GM23338 (cell line): ENCODE measurements around the gene ZIC5. TPM values are rescaled to one million over a fixed set of nuclear protein-coding genes. Genes with fewer than 3 reads are reported as not detected.

Experiments
- ATAC-seq: fragments of 200-7000 bp; cut with Tn5 transposase; 3 replicates; pipeline ENCODE4 v1.9.1; 2020
- DNase-seq: peaks from one replicate; pipeline ENCODE4 v3.0.0-alpha.2; 2015; ENCODE audit warnings: low spot score
- H2AFZ ChIP-seq: fragments of 200-600 bp; sonication (generic); 2 replicates; pipeline ENCODE4 v1.8.0; 2016; ENCODE audit warnings: antibody characterized with exemption, mild to moderate bottlenecking, moderate library complexity
- H3F3A ChIP-seq: fragments of 200-600 bp; sonication (generic); replicated peaks from 2 replicates; pipeline ENCODE4 v1.8.0; 2017; ENCODE audit warnings: antibody characterized with exemption, mixed run types, low read depth
- H3K27ac ChIP-seq: fragments of 200-600 bp; sonication (generic); 2 replicates; pipeline ENCODE4 v1.6.1; 2016; ENCODE audit warnings: low read depth
- H3K27me3 ChIP-seq: fragments of 200-600 bp; sonication (generic); 2 replicates; pipeline ENCODE4 v1.8.0; 2016; ENCODE audit warnings: mild to moderate bottlenecking, mixed run types, moderate library complexity; ENCODE audit not compliant: insufficient read depth
- H3K36me3 ChIP-seq: fragments of 200-600 bp; sonication (generic); 2 replicates; pipeline ENCODE4 v1.8.0; 2016; ENCODE audit warnings: mild to moderate bottlenecking; ENCODE audit not compliant: insufficient read depth
- H3K4me1 ChIP-seq: fragments of 200-600 bp; sonication (generic); 2 replicates; pipeline ENCODE4 v1.8.0; 2016; ENCODE audit warnings: mild to moderate bottlenecking, moderate library complexity; ENCODE audit not compliant: insufficient read depth
- H3K4me2 ChIP-seq: fragments of 200-600 bp; sonication (generic); 2 replicates; pipeline ENCODE4 v1.7.1; 2017; ENCODE audit warnings: mixed run types
- H3K4me3 ChIP-seq: fragments of 200-600 bp; sonication (generic); 2 replicates; pipeline ENCODE4 v1.6.1; 2016; ENCODE audit warnings: mixed run types
- H3K79me2 ChIP-seq: fragments of 200-600 bp; sonication (generic); replicated peaks from 2 replicates; pipeline ENCODE4 v1.8.0; 2017; ENCODE audit warnings: mild to moderate bottlenecking; ENCODE audit not compliant: insufficient read depth
- H3K9me2 ChIP-seq: fragments of 200-600 bp; sonication (generic); 2 replicates; pipeline ENCODE4 v1.8.0; 2017; ENCODE audit not compliant: insufficient read depth
- H4K20me1 ChIP-seq: fragments of 200-600 bp; sonication (generic); replicated peaks from 2 replicates; pipeline ENCODE4 v1.8.0; 2017; ENCODE audit warnings: mild to moderate bottlenecking; ENCODE audit not compliant: insufficient read depth
- H3K27ac Mint-ChIP-seq: 2 replicates; pipeline ENCODE4 v1.8.0; 2020; ENCODE audit warnings: inconsistent platforms, mild to moderate bottlenecking, moderate library complexity, mixed read lengths
- H3K27me3 Mint-ChIP-seq: 3 replicates; pipeline ENCODE4 v1.8.0; 2022; ENCODE audit warnings: low read depth, mild to moderate bottlenecking, moderate library complexity, mixed read lengths, inconsistent platforms; ENCODE audit not compliant: insufficient read depth, poor library complexity
- H3K36me3 Mint-ChIP-seq: 3 replicates; pipeline ENCODE4 v1.8.0; 2021; ENCODE audit warnings: low read depth, mild to moderate bottlenecking, inconsistent platforms, moderate library complexity, mixed read lengths
- H3K4me1 Mint-ChIP-seq: 3 replicates; pipeline ENCODE4 v1.8.0; 2020; ENCODE audit warnings: mild to moderate bottlenecking, inconsistent platforms, mixed read lengths
- H3K4me3 Mint-ChIP-seq: 3 replicates; pipeline ENCODE4 v1.8.0; 2021; ENCODE audit warnings: moderate library complexity, mild to moderate bottlenecking, inconsistent platforms, mixed read lengths
- H3K9me3 Mint-ChIP-seq: 3 replicates; pipeline ENCODE4 v1.8.0; 2020; ENCODE audit warnings: moderate library complexity, mild to moderate bottlenecking, inconsistent platforms, mixed read lengths
- CREB1 ChIP-seq: fragments of 250-450 bp; sonication (Bioruptor Pico); IDR thresholded peaks from 2 replicates; pipeline ENCODE4 v1.5.0; 2020; ENCODE audit warnings: low read depth, mild to moderate bottlenecking, moderate library complexity
- EZH2 ChIP-seq: fragments of 200-600 bp; sonication (generic); IDR thresholded peaks from one replicate; pipeline ENCODE4 v1.8.0; 2017; ENCODE audit warnings: antibody characterized with exemption, mild to moderate bottlenecking, low read depth; ENCODE audit not compliant: unreplicated experiment
- EZH2phosphoT487 ChIP-seq: fragments of 200-600 bp; sonication (generic); IDR thresholded peaks from one replicate; pipeline ENCODE4 v1.8.1; 2018; ENCODE audit warnings: antibody characterized with exemption; ENCODE audit not compliant: unreplicated experiment
- JUNB ChIP-seq: IDR thresholded peaks from one replicate; pipeline ENCODE4 v1.6.1; 2016; ENCODE audit warnings: antibody characterized with exemption; ENCODE audit not compliant: unreplicated experiment
- NANOG ChIP-seq: IDR thresholded peaks from 2 replicates; pipeline ENCODE4 v1.6.1; 2016; ENCODE audit warnings: antibody characterized with exemption, borderline replicate concordance
- POLR2AphosphoS5 ChIP-seq: IDR thresholded peaks from 2 replicates; pipeline ENCODE4 v1.6.1; 2016; ENCODE audit warnings: antibody characterized with exemption, low read depth
- STAT1 ChIP-seq: IDR thresholded peaks from one replicate; pipeline ENCODE4 v1.6.1; 2016; ENCODE audit warnings: antibody characterized with exemption; ENCODE audit not compliant: unreplicated experiment
- ZNF114 ChIP-seq: fragments of 250-450 bp; sonication (Bioruptor Pico); IDR thresholded peaks from 2 replicates; pipeline ENCODE4 v1.5.0; 2020; ENCODE audit warnings: mild to moderate bottlenecking, moderate library complexity
- ZNF331 ChIP-seq: fragments of 250-450 bp; sonication (Bioruptor Pico); IDR thresholded peaks from 2 replicates; pipeline ENCODE4 v1.5.0; 2020; ENCODE audit warnings: low read depth, mild to moderate bottlenecking, moderate library complexity
- polyA plus RNA-seq: library from polyadenylated mRNA; unstranded; fragments of >200 nt; fragmentation: Nextera tagmentation; extraction: Ambion mirVana; gene quantifications from 2 replicates; pipeline ENCODE4 v1.2.1, GENCODE V29; 2016
- total RNA-seq: library from RNA; depleted of rRNA; stranded (reverse); fragments of >200 nt; shearing (Covaris generic); gene quantifications from 2 replicates; pipeline ENCODE4 v1.2.3, GENCODE V29; 2014
- TF ChIP-seq, protein P1 (sequence below), 2 experiments: fragments of 200-600 bp in 1 of 2; sonication (generic) in 1 of 2; conservative IDR thresholded peaks; 2 replicates each; pipeline versions ENCODE4 v1.5.1 to v1.6.1; 2016 to 2017; ENCODE audit warnings: antibody characterized with exemption in 2 of 2, low read depth in 2 of 2, mild to moderate bottlenecking in 2 of 2, moderate library complexity in 1 of 2
- TF ChIP-seq, protein P2 (sequence below): fragments of 250-450 bp; sonication (Bioruptor Pico); IDR thresholded peaks from 2 replicates; pipeline ENCODE4 v1.5.0; 2020; ENCODE audit warnings: mild to moderate bottlenecking, moderate library complexity
- TF ChIP-seq, protein P3 (sequence below): IDR thresholded peaks from one replicate; pipeline ENCODE4 v1.6.1; 2018; ENCODE audit warnings: antibody characterized with exemption; ENCODE audit not compliant: unreplicated experiment
- TF ChIP-seq, protein P4 (sequence below): IDR thresholded peaks from 2 replicates; pipeline ENCODE4 v1.6.1; 2016; ENCODE audit warnings: antibody characterized with exemption

ZIC5 gene
- total and polyA plus RNA-seq, 2 experiments from 2014 or later, result 14.1 to 28.0 TPM

DNA sequence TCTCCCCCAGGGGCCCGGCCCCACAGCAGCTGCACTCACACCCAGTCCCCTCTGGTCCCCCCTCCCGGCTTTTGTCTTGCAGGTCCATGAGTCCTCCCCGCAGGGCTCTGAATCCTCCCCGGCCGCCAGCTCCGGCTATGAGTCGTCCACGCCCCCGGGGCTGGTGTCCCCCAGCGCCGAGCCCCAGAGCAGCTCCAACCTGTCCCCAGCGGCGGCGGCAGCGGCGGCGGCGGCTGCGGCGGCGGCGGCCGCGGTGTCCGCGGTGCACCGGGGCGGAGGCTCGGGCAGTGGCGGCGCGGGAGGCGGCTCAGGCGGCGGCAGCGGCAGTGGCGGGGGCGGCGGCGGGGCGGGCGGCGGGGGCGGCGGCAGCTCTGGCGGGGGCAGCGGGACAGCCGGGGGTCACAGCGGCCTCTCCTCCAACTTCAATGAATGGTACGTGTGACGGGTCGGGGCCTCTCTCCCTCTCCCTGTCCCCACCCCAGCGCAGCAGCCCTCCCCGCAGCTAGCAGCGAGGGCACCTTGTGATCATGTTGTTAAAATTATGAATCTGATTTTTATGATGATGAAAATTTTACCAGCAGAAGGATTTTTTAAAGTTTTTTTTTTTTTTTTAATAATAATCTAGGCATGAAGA is 13.8 kb upstream of the ZIC5 start:
- Histone ChIP-seq H3K4me2 (peak overlapping the region; percentile 87), H3F3A (peaks cover 37% of the 10 kb centered on the region), H2AFZ (no peak overlapping the region), H3K79me2 (peaks cover 46% of the 10 kb centered on the region), H4K20me1 (peaks cover 17% of the 10 kb centered on the region), H3K4me1 (peaks cover 31% of the 10 kb centered on the region), H3K4me3 (peak overlapping the region; percentile 89), H3K27ac (no peak overlapping the region), H3K9me2 (no peaks in the 10 kb centered on the region), H3K36me3 (peaks cover 6% of the 10 kb centered on the region; the same call in 1 of the 2 replicates), H3K27me3 (peaks cover 75% of the 10 kb centered on the region)
- DNase-seq (peak; percentile 81), ATAC-seq (0 out of 3 replicates have a peak, but pooled peaks have one; percentile 0)
- TF ChIP-seq JUNB, result no peak
- TF ChIP-seq, protein P1, sequence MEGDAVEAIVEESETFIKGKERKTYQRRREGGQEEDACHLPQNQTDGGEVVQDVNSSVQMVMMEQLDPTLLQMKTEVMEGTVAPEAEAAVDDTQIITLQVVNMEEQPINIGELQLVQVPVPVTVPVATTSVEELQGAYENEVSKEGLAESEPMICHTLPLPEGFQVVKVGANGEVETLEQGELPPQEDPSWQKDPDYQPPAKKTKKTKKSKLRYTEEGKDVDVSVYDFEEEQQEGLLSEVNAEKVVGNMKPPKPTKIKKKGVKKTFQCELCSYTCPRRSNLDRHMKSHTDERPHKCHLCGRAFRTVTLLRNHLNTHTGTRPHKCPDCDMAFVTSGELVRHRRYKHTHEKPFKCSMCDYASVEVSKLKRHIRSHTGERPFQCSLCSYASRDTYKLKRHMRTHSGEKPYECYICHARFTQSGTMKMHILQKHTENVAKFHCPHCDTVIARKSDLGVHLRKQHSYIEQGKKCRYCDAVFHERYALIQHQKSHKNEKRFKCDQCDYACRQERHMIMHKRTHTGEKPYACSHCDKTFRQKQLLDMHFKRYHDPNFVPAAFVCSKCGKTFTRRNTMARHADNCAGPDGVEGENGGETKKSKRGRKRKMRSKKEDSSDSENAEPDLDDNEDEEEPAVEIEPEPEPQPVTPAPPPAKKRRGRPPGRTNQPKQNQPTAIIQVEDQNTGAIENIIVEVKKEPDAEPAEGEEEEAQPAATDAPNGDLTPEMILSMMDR (conservative IDR thresholded peaks at IDR 0.05; ENCODE audit: low read depth in 2 of 2), result no peak
- TF ChIP-seq ZNF114, result no peak
- TF ChIP-seq ZNF331 (CRISPR knock-in tag), result no peak
- TF ChIP-seq, protein P2, sequence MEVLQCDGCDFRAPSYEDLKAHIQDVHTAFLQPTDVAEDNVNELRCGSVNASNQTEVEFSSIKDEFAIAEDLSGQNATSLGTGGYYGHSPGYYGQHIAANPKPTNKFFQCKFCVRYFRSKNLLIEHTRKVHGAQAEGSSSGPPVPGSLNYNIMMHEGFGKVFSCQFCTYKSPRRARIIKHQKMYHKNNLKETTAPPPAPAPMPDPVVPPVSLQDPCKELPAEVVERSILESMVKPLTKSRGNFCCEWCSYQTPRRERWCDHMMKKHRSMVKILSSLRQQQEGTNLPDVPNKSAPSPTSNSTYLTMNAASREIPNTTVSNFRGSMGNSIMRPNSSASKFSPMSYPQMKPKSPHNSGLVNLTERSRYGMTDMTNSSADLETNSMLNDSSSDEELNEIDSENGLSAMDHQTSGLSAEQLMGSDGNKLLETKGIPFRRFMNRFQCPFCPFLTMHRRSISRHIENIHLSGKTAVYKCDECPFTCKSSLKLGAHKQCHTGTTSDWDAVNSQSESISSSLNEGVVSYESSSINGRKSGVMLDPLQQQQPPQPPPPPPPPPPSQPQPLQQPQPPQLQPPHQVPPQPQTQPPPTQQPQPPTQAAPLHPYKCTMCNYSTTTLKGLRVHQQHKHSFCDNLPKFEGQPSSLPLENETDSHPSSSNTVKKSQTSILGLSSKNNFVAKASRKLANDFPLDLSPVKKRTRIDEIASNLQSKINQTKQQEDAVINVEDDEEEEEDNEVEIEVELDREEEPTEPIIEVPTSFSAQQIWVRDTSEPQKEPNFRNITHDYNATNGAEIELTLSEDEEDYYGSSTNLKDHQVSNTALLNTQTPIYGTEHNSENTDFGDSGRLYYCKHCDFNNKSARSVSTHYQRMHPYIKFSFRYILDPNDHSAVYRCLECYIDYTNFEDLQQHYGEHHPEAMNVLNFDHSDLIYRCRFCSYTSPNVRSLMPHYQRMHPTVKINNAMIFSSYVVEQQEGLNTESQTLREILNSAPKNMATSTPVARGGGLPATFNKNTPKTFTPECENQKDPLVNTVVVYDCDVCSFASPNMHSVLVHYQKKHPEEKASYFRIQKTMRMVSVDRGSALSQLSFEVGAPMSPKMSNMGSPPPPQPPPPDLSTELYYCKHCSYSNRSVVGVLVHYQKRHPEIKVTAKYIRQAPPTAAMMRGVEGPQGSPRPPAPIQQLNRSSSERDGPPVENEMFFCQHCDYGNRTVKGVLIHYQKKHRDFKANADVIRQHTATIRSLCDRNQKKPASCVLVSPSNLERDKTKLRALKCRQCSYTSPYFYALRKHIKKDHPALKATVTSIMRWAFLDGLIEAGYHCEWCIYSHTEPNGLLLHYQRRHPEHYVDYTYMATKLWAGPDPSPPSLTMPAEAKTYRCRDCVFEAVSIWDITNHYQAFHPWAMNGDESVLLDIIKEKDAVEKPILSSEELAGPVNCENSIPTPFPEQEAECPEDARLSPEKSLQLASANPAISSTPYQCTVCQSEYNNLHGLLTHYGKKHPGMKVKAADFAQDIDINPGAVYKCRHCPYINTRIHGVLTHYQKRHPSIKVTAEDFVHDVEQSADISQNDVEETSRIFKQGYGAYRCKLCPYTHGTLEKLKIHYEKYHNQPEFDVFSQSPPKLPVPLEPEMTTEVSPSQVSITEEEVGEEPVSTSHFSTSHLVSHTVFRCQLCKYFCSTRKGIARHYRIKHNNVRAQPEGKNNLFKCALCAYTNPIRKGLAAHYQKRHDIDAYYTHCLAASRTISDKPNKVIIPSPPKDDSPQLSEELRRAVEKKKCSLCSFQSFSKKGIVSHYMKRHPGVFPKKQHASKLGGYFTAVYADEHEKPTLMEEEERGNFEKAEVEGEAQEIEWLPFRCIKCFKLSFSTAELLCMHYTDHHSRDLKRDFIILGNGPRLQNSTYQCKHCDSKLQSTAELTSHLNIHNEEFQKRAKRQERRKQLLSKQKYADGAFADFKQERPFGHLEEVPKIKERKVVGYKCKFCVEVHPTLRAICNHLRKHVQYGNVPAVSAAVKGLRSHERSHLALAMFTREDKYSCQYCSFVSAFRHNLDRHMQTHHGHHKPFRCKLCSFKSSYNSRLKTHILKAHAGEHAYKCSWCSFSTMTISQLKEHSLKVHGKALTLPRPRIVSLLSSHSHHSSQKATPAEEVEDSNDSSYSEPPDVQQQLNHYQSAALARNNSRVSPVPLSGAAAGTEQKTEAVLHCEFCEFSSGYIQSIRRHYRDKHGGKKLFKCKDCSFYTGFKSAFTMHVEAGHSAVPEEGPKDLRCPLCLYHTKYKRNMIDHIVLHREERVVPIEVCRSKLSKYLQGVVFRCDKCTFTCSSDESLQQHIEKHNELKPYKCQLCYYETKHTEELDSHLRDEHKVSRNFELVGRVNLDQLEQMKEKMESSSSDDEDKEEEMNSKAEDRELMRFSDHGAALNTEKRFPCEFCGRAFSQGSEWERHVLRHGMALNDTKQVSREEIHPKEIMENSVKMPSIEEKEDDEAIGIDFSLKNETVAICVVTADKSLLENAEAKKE (CRISPR knock-in tag), result no peak
- TF ChIP-seq, protein P3, sequence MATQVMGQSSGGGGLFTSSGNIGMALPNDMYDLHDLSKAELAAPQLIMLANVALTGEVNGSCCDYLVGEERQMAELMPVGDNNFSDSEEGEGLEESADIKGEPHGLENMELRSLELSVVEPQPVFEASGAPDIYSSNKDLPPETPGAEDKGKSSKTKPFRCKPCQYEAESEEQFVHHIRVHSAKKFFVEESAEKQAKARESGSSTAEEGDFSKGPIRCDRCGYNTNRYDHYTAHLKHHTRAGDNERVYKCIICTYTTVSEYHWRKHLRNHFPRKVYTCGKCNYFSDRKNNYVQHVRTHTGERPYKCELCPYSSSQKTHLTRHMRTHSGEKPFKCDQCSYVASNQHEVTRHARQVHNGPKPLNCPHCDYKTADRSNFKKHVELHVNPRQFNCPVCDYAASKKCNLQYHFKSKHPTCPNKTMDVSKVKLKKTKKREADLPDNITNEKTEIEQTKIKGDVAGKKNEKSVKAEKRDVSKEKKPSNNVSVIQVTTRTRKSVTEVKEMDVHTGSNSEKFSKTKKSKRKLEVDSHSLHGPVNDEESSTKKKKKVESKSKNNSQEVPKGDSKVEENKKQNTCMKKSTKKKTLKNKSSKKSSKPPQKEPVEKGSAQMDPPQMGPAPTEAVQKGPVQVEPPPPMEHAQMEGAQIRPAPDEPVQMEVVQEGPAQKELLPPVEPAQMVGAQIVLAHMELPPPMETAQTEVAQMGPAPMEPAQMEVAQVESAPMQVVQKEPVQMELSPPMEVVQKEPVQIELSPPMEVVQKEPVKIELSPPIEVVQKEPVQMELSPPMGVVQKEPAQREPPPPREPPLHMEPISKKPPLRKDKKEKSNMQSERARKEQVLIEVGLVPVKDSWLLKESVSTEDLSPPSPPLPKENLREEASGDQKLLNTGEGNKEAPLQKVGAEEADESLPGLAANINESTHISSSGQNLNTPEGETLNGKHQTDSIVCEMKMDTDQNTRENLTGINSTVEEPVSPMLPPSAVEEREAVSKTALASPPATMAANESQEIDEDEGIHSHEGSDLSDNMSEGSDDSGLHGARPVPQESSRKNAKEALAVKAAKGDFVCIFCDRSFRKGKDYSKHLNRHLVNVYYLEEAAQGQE, result no peak
- TF ChIP-seq EZH2phosphoT487, result no peak
- no peak for TF ChIP-seq CREB1 (CRISPR knock-in tag)
- no peak for TF ChIP-seq STAT1
- TF ChIP-seq NANOG, result no peak
- TF ChIP-seq, protein P4, sequence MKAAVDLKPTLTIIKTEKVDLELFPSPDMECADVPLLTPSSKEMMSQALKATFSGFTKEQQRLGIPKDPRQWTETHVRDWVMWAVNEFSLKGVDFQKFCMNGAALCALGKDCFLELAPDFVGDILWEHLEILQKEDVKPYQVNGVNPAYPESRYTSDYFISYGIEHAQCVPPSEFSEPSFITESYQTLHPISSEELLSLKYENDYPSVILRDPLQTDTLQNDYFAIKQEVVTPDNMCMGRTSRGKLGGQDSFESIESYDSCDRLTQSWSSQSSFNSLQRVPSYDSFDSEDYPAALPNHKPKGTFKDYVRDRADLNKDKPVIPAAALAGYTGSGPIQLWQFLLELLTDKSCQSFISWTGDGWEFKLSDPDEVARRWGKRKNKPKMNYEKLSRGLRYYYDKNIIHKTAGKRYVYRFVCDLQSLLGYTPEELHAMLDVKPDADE, result no peak
- no peak for TF ChIP-seq POLR2AphosphoS5
- no peak for TF ChIP-seq EZH2
- no peak overlapping the region for H3K27ac Mint-ChIP-seq
- peaks cover 74% of the 10 kb centered on the region for H3K27me3 Mint-ChIP-seq
- peaks cover 29% of the 10 kb centered on the region for H3K9me3 Mint-ChIP-seq
- peaks cover 54% of the 10 kb centered on the region for H3K36me3 Mint-ChIP-seq
- H3K4me1 Mint-ChIP-seq, result peaks cover 35% of the 10 kb centered on the region
- H3K4me3 Mint-ChIP-seq, result peak overlapping the region; percentile 97
